HepG2 (cell line): ENCODE measurements around the gene SPON2. TPM values are rescaled to one million over a fixed set of nuclear protein-coding genes. Genes with fewer than 3 reads are reported as not detected.

ENCODE experiments used
- ATAC-seq: fragments of 200-7000 bp; cut with Tn5 transposase; 3 replicates; pipeline ENCODE4 v1.9.1; 2020; ENCODE audit warnings: mild to moderate bottlenecking, moderate library complexity
- BruUV-seq: library from RNA; stranded (reverse); fragments of 400-500 nt; replicated peaks from 2 replicates; lab custom pipeline; 2021; lab: Mats Ljungman, UMichigan
- CTCF ChIA-PET: fragments of 300-600 bp; formaldehyde crosslinking; extraction: SDS; loops from one replicate; lab custom pipeline; 2021; ENCODE audit warnings: low total read pairs, inconsistent platforms, low intra/inter-chr PET ratio; lab: Yijun Ruan, JAX
- POLR2A ChIA-PET: fragments of 350-600 bp; sonication (Branson Sonifier 250); formaldehyde crosslinking; loops from one replicate; lab custom pipeline; 2020; ENCODE audit warnings: antibody characterized with exemption, inconsistent platforms; lab: Yijun Ruan, JAX
- DNase-seq: peaks from one replicate; pipeline ENCODE4 v3.0.0-alpha.2; 2015; ENCODE audit warnings: low spot score
- FAIRE-seq: peaks from 3 replicates; lab custom pipeline; 2011; peaks lifted over from hg19 to GRCh38; lab: Jason Lieb, UNC
- H2AFZ ChIP-seq: one replicate; pipeline ENCODE4 v1.6.1; 2011; ENCODE audit warnings: low read length, inconsistent platforms
- H3K27ac ChIP-seq: fragments of 300-600 bp; 3 replicates; pipeline ENCODE4 v1.8.0; 2011; ENCODE audit warnings: mixed run types, mild to moderate bottlenecking, mixed read lengths, low read length, inconsistent platforms; ENCODE audit not compliant: insufficient read depth; ENCODE audit errors: extremely low read length
- H3K27me3 ChIP-seq, 2 experiments: fragments of 200-600 bp in 1 of 2; 2 replicates in 1 of 2; 3 replicates in 1 of 2; pipeline versions ENCODE4 v1.6.0 to v1.8.0; 2011; ENCODE audit warnings: low read length in 2 of 2, mild to moderate bottlenecking in 2 of 2, moderate library complexity in 2 of 2, inconsistent platforms in 1 of 2; ENCODE audit not compliant: insufficient read depth in 2 of 2, control insufficient read depth in 1 of 2
- H3K36me3 ChIP-seq, 2 experiments: fragments of 200-600 bp in 1 of 2; replicated peaks in 1 of 2; 2 replicates in 1 of 2; 3 replicates in 1 of 2; pipeline versions ENCODE4 v1.5.1 to v1.8.0; 2011; ENCODE audit warnings: low read length in 2 of 2, inconsistent platforms in 1 of 2; ENCODE audit not compliant: insufficient read depth in 2 of 2, control insufficient read depth in 1 of 2
- H3K4me1 ChIP-seq: 2 replicates; pipeline ENCODE4 v1.5.1; 2012; ENCODE audit warnings: low read length, inconsistent platforms; ENCODE audit not compliant: insufficient read depth
- H3K4me2 ChIP-seq: 2 replicates; pipeline ENCODE4 v1.6.0; 2011; ENCODE audit warnings: low read depth, low read length, inconsistent platforms
- H3K4me3 ChIP-seq, 3 experiments: fragments of 200-600 bp in 1 of 3; sonication (generic), shearing (Covaris generic) in 1 of 3; replicated peaks in 1 of 3; 2 replicates each; pipeline ENCODE4 v1.5.1; 2011 to 2016; ENCODE audit warnings: low read length in 3 of 3, inconsistent platforms in 2 of 3, low read depth in 2 of 3, mild to moderate bottlenecking in 2 of 3, control low read depth in 1 of 3, mixed read lengths in 1 of 3; ENCODE audit not compliant: insufficient read depth in 1 of 3
- H3K79me2 ChIP-seq: one replicate; pipeline ENCODE4 v1.6.1; 2011; ENCODE audit warnings: low read length, inconsistent platforms; ENCODE audit not compliant: insufficient read depth
- H3K9ac ChIP-seq: 2 replicates; pipeline ENCODE4 v1.6.0; 2011; ENCODE audit warnings: mild to moderate bottlenecking, low read depth, low read length, inconsistent platforms; ENCODE audit not compliant: insufficient read depth
- H3K9me3 ChIP-seq: 2 replicates; pipeline ENCODE4 v1.5.1; 2012; ENCODE audit warnings: mild to moderate bottlenecking, low read length
- H4K20me1 ChIP-seq: 2 replicates; pipeline ENCODE4 v1.6.0; 2011; ENCODE audit warnings: inconsistent platforms, mild to moderate bottlenecking, low read length, moderate library complexity; ENCODE audit not compliant: insufficient read depth
- GPBP1L1 ChIP-seq: sonication (generic); formaldehyde crosslinking; IDR thresholded peaks from 2 replicates; pipeline ENCODE4 v1.5.0; 2020; ENCODE audit warnings: mild to moderate bottlenecking, missing genetic modification reagents
- HNRNPK ChIP-seq: fragments of 200-400 bp; formaldehyde crosslinking; IDR thresholded peaks from 2 replicates; pipeline ENCODE4 v1.6.1; 2018; ENCODE audit warnings: low read length, low read depth, moderate library complexity, mild to moderate bottlenecking; ENCODE audit not compliant: poor library complexity, severe bottlenecking
- JDP2 ChIP-seq: sonication (generic); formaldehyde crosslinking; IDR thresholded peaks from 2 replicates; pipeline ENCODE4 v1.8.1; 2022; ENCODE audit warnings: missing genetic modification reagents, borderline replicate concordance
- PHF21A ChIP-seq: sonication (generic); formaldehyde crosslinking; IDR thresholded peaks from 2 replicates; pipeline ENCODE4 v1.5.0; 2020; ENCODE audit warnings: mild to moderate bottlenecking, missing genetic modification reagents
- SIN3A ChIP-seq: IDR thresholded peaks from 2 replicates; pipeline ENCODE4 v1.6.1; 2011; ENCODE audit warnings: low read depth, mild to moderate bottlenecking, control low read depth, low read length, borderline replicate concordance
- SIN3B ChIP-seq: fragments of 150-350 bp; IDR thresholded peaks from 2 replicates; pipeline ENCODE4 v1.6.1; 2014; ENCODE audit warnings: low read length
- ZBTB14 ChIP-seq: sonication (generic); formaldehyde crosslinking; IDR thresholded peaks from 2 replicates; pipeline ENCODE4 v1.4.0; 2020; ENCODE audit warnings: missing genetic modification reagents
- ZNF180 ChIP-seq: sonication (generic); formaldehyde crosslinking; IDR thresholded peaks from 2 replicates; pipeline ENCODE4 v1.4.0; 2020; ENCODE audit warnings: low read depth, missing genetic modification reagents, borderline replicate concordance
- WGBS: methylation state at CpG from one replicate; pipeline ENCODE4 v1.1.6; 2017; ENCODE audit warnings: low lambda C conversion rate; 5-methylcytosine and 5-hydroxymethylcytosine counted together
- in situ Hi-C: cut with HindIII; loops from 2 replicates; pipeline ENCODE4 v1.10.0; 2017; ENCODE audit warnings: low pct_unique_long_range_greater_than_20kb; ENCODE audit not compliant: extremely low pct_ligation_motif_present
- intact Hi-C: fragments of 100-400 bp; cut with micrococcal nuclease; formaldehyde crosslinking; loops from one replicate; pipeline ENCODE4 v1.10.0; 2022; ENCODE audit not compliant: unreplicated experiment
- polyA plus RNA-seq, 8 experiments: library from polyadenylated mRNA; depleted of rRNA in 3 of 8; stranded (reverse) in 7 of 8; unstranded in 1 of 8; fragments of >200 nt; fragmentation: Illumina TruSeq in 4 of 8; extraction: Trizol in 4 of 8; gene quantifications; 2 replicates each; pipeline versions ENCODE4 v1.2.1 to v1.2.3, GENCODE V29; 2011 to 2016; ENCODE audit warnings: low read depth in 4 of 8, missing spikeins in 1 of 8, mixed read lengths in 1 of 8; ENCODE audit not compliant: insufficient read depth in 1 of 8
- total RNA-seq, 5 experiments: library from RNA; depleted of rRNA; stranded (reverse); fragments of >200 nt; fragmentation: Illumina TruSeq; extraction: Trizol; gene quantifications; 2 replicates each; pipeline ENCODE4 v1.2.3, GENCODE V29; 2016; ENCODE audit warnings: low read depth in 1 of 5

The SPON2 gene
- total and polyA plus RNA-seq, 2 of the 13 experiments (the other 11 are each of a cell fraction or from before 2014, with no cell fraction given) = 17.4 to 55.2 TPM

- Histone ChIP-seq H3K27ac (no peak overlapping the region), H2AFZ (no peak overlapping the region), H3K4me1 (peaks cover 22% of the 10 kb centered on the region), H3K79me2 (no peaks in the 10 kb centered on the region), H3K9ac (no peak overlapping the region), H4K20me1 (no peaks in the 10 kb centered on the region), H3K27me3 (peaks cover 7 to 38% of the 10 kb centered on the region in 2 experiments; a peak in 4 of 5 replicates), H3K9me3 (no peaks in the 10 kb centered on the region; the same call in 1 of the 2 replicates), H3K4me3 (no peak overlapping the region), H3K36me3 (no peaks in the 10 kb centered on the region), H3K4me2 (no peak overlapping the region)
- intact Hi-C loops (no loop called here), in situ Hi-C loops (no loop called here)
- no TSS peak for BruUV-seq
- no peak for FAIRE-seq
- ATAC-seq = no peak
- ChIA-PET POLR2A (no interaction called here), CTCF (no interaction called here)
- TF ChIP-seq HNRNPK = peak; percentile 33
- no peak for TF ChIP-seq ZBTB14
- 31% methylated on average over 7 of the region's 7 CpGs for WGBS
- DNase-seq = no peak
Observed at GRCh38 chr4:1154126-1154522, 18.3 kb downstream of the SPON2 start.

- POLR2A ChIA-PET = no interaction called here
- ATAC-seq (no peak), FAIRE-seq (no peak), DNase-seq (no peak)
- H2AFZ ChIP-seq = no peak overlapping the region
- peaks cover 18% of the 10 kb centered on the region for H3K4me1 ChIP-seq
- TF ChIP-seq SIN3B (no peak), JDP2 (no peak), GPBP1L1 (CRISPR knock-in tag) (no peak), SIN3A (no peak), ZNF180 (CRISPR knock-in tag) (no peak), PHF21A (CRISPR knock-in tag) (no peak)
- no peak overlapping the region for H3K4me2 ChIP-seq
- CTCF ChIA-PET = no interaction called here
- BruUV-seq = no TSS peak
- no peaks in the 10 kb centered on the region for H4K20me1 ChIP-seq
- 50% methylated on average over 11 of the region's 11 CpGs for WGBS
- H3K79me2 ChIP-seq = no peaks in the 10 kb centered on the region
- no peaks in the 10 kb centered on the region for H3K36me3 ChIP-seq
- intact Hi-C loops (no loop called here), in situ Hi-C loops (no loop called here)
- H3K27me3 ChIP-seq = peaks cover 7 to 42% of the 10 kb centered on the region in 2 experiments; a peak in 4 of 5 replicates
- no peak overlapping the region for H3K27ac ChIP-seq
- no peak overlapping the region for H3K4me3 ChIP-seq
- no peak overlapping the region for H3K9ac ChIP-seq
- H3K9me3 ChIP-seq = no peaks in the 10 kb centered on the region; the same call in 1 of the 2 replicates
Observed at GRCh38 chr4:1153567-1154090, 18.8 kb downstream of the SPON2 start.
